Mammary epithelial cell (primary cell): ENCODE measurements around the gene KIF3B.

ENCODE experiments used
- EZH2 ChIP-seq: IDR thresholded peaks from 2 replicates; pipeline ENCODE4 v1.6.1; 2012; ENCODE audit warnings: low read length, inconsistent platforms, borderline replicate concordance
- TF ChIP-seq, protein P1 (sequence below), 2 donors: IDR thresholded peaks in 1 of 2; conservative IDR thresholded peaks in 1 of 2; 2 replicates each; pipeline ENCODE4 v1.5.1; 2011 to 2012; ENCODE audit warnings: inconsistent platforms in 2 of 2, low read length in 2 of 2, mild to moderate bottlenecking in 2 of 2, control low read depth in 1 of 2, low read depth in 1 of 2; ENCODE audit not compliant: insufficient read depth in 1 of 2; ENCODE audit errors: extremely low read depth in 1 of 2

DNA sequence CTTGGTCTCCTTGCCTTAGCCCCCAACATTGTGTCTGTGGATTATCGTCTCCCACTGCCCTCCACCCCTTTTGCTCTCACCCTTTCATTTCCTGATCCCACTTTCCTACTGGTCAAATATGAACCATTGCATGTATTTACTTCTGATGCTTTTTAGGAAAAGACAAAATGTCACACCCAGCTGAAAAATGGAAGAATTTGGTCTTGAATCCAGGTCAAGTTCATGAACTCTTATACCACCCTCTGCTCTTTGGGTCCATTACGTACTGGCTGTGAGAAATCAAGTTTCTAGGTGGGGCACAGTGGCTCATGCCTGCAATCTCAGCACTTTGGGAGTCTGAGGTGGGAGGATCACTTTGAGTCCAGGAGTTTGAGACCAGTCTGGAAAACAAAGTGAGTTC is 15.8 kb upstream of the KIF3B start:
- TF ChIP-seq, protein P1, sequence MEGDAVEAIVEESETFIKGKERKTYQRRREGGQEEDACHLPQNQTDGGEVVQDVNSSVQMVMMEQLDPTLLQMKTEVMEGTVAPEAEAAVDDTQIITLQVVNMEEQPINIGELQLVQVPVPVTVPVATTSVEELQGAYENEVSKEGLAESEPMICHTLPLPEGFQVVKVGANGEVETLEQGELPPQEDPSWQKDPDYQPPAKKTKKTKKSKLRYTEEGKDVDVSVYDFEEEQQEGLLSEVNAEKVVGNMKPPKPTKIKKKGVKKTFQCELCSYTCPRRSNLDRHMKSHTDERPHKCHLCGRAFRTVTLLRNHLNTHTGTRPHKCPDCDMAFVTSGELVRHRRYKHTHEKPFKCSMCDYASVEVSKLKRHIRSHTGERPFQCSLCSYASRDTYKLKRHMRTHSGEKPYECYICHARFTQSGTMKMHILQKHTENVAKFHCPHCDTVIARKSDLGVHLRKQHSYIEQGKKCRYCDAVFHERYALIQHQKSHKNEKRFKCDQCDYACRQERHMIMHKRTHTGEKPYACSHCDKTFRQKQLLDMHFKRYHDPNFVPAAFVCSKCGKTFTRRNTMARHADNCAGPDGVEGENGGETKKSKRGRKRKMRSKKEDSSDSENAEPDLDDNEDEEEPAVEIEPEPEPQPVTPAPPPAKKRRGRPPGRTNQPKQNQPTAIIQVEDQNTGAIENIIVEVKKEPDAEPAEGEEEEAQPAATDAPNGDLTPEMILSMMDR (conservative IDR thresholded peaks at IDR 0.05 in 1 of 2, IDR thresholded peaks at IDR 0.05 in 1 of 2; ENCODE audit: extremely low read depth in 1 of 2, insufficient read depth in 1 of 2, low read depth in 1 of 2, low read length in 2 of 2): no peak
- TF ChIP-seq EZH2: no peak
